DMS53 (cell line): ENCODE results near the gene CCNK.

Experiments used
- DNase-seq: peaks from one replicate; lab custom pipeline; 2025; lab: John Stamatoyannopoulos, UW

CCNK gene

GRCh38 chr14:99535908-99536778, 54.9 kb downstream of the CCNK start:
- DNase-seq, result no peak

GRCh38 chr14:99537399-99537798, 56.2 kb downstream of the CCNK start:
- DNase-seq, result no peak

GRCh38 chr14:99538275-99538674, 57.1 kb downstream of the CCNK start:
- DNase-seq, result no peak

- DNase-seq, result no peak
These were observed 57.5 kb downstream of the CCNK start for GRCh38 chr14:99538733-99539132.

GRCh38 chr14:99539491-99539890, 58.3 kb downstream of the CCNK start:
- DNase-seq, result no peak

GRCh38 chr14:99540196-99541032, 59.2 kb downstream of the CCNK start:
- no peak for DNase-seq

GRCh38 chr14:99541211-99541610, 60.0 kb downstream of the CCNK start:
- DNase-seq, result no peak

- DNase-seq, result peak; percentile 55
These were observed 60.7 kb downstream of the CCNK start for GRCh38 chr14:99541677-99542470.

- no peak for DNase-seq
These were observed 61.4 kb downstream of the CCNK start for GRCh38 chr14:99542566-99542965.

- no peak for DNase-seq
These were observed 62.2 kb downstream of the CCNK start for GRCh38 chr14:99543370-99543769.

- DNase-seq, result no peak
These were observed 62.8 kb downstream of the CCNK start for GRCh38 chr14:99543985-99544384.

GRCh38 chr14:99544991-99545390, 63.8 kb downstream of the CCNK start:
- no peak for DNase-seq

GRCh38 chr14:99545586-99545985, 64.4 kb downstream of the CCNK start:
- no peak for DNase-seq

GRCh38 chr14:99546234-99546879, 65.1 kb downstream of the CCNK start:
- no peak for DNase-seq

GRCh38 chr14:99548255-99548654, 67.0 kb downstream of the CCNK start:
- DNase-seq, result no peak

- DNase-seq, result no peak
These were observed 67.8 kb downstream of the CCNK start for GRCh38 chr14:99548871-99549515.

- DNase-seq, result peak; percentile 23
These were observed 68.5 kb downstream of the CCNK start for GRCh38 chr14:99549684-99550083.

- DNase-seq, result no peak
These were observed 69.3 kb downstream of the CCNK start for GRCh38 chr14:99550387-99550992.

GRCh38 chr14:99551034-99551922, 70.1 kb downstream of the CCNK start:
- peak; percentile 70 for DNase-seq
